LNCAP (cell line): ENCODE measurements around the gene TALDO1.

ENCODE experiments used
- CTCF ChIP-seq: fragments of 450-650 bp; IDR thresholded peaks from 2 replicates; pipeline ENCODE4 v1.5.1; 2017; ENCODE audit warnings: mild to moderate bottlenecking

TALDO1 gene

GRCh38 chr11:702462-703461 lies 44.5 kb upstream of the TALDO1 start:
- no peak for TF ChIP-seq CTCF

GRCh38 chr11:703506-703905 lies 43.8 kb upstream of the TALDO1 start:
- TF ChIP-seq CTCF = no peak

- no peak for TF ChIP-seq CTCF
Measured at GRCh38 chr11:704228-704674, 43.0 kb upstream of the TALDO1 start.

- TF ChIP-seq CTCF = no peak
Measured at GRCh38 chr11:704781-705645, 42.3 kb upstream of the TALDO1 start.

- no peak for TF ChIP-seq CTCF
Measured at GRCh38 chr11:705646-706438, 41.4 kb upstream of the TALDO1 start, which contains the start of gene EPS8L2. Gene EPS8L2, plus strand, starts transcription at chr11:706231. Its CDS starts 3,177 bp downstream, at chr11:709408.

GRCh38 chr11:706439-706956 lies 40.8 kb upstream of the TALDO1 start:
- TF ChIP-seq CTCF = no peak
